ENCODE measurements around the gene GRIK1.

GRIK1 gene

GRCh38 chr21:29509121-29509520, 430.7 kb downstream of the GRIK1 start:
- no peak for DNase-seq

GRCh38 chr21:29508301-29508700, 431.5 kb downstream of the GRIK1 start:
- no peak for DNase-seq

- no peak for DNase-seq
Measured at GRCh38 chr21:29506947-29507346, 432.8 kb downstream of the GRIK1 start.

GRCh38 chr21:29506214-29506613, 433.6 kb downstream of the GRIK1 start:
- DNase-seq: no peak

- DNase-seq: no peak
Measured at GRCh38 chr21:29504751-29505321, 435.0 kb downstream of the GRIK1 start.

- DNase-seq: no peak
Measured at GRCh38 chr21:29501451-29501850, 438.3 kb downstream of the GRIK1 start.

- no peak for DNase-seq
Measured at GRCh38 chr21:29499734-29500343, 440.0 kb downstream of the GRIK1 start.

GRCh38 chr21:29499229-29499628, 440.6 kb downstream of the GRIK1 start:
- no peak for DNase-seq

- DNase-seq: no peak
Measured at GRCh38 chr21:29496337-29496736, 443.5 kb downstream of the GRIK1 start.

- DNase-seq: no peak
Measured at GRCh38 chr21:29490016-29490415, 449.8 kb downstream of the GRIK1 start.

- no peak for DNase-seq
Measured at GRCh38 chr21:29487154-29487553, 452.6 kb downstream of the GRIK1 start.

All from NCI-H1436 treated with DMSO at 0.1 percent for 48 hours (cell line).